22Rv1 (cell line): ENCODE measurements around the gene METTL2A.

Experiments used
- CTCF ChIP-seq: fragments of 450-650 bp; IDR thresholded peaks from 2 replicates; pipeline ENCODE4 v1.5.1; 2017; ENCODE audit warnings: mild to moderate bottlenecking
- ZFX ChIP-seq: fragments of 450-650 bp; IDR thresholded peaks from 2 replicates; pipeline ENCODE4 v1.6.1; 2017; ENCODE audit warnings: antibody characterized with exemption, borderline replicate concordance

GRCh38 chr17:62444063-62444462 is 20.4 kb downstream of the METTL2A start:
- TF ChIP-seq CTCF (no peak), ZFX (no peak)
